DMS79 (cell line): ENCODE data around the gene BPNT1.
A peak's percentile ranks its signal among the peaks of the same experiment; 100 is the strongest.
"Not testable (repeated sequence)": the region's sequence is repeated elsewhere in the genome, so short reads cannot be mapped to it uniquely, and the experiment has no call there.

Experiments used
- DNase-seq: peaks from one replicate; lab custom pipeline; 2025; lab: John Stamatoyannopoulos, UW

The BPNT1 gene, protein sequence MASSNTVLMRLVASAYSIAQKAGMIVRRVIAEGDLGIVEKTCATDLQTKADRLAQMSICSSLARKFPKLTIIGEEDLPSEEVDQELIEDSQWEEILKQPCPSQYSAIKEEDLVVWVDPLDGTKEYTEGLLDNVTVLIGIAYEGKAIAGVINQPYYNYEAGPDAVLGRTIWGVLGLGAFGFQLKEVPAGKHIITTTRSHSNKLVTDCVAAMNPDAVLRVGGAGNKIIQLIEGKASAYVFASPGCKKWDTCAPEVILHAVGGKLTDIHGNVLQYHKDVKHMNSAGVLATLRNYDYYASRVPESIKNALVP

DNA sequence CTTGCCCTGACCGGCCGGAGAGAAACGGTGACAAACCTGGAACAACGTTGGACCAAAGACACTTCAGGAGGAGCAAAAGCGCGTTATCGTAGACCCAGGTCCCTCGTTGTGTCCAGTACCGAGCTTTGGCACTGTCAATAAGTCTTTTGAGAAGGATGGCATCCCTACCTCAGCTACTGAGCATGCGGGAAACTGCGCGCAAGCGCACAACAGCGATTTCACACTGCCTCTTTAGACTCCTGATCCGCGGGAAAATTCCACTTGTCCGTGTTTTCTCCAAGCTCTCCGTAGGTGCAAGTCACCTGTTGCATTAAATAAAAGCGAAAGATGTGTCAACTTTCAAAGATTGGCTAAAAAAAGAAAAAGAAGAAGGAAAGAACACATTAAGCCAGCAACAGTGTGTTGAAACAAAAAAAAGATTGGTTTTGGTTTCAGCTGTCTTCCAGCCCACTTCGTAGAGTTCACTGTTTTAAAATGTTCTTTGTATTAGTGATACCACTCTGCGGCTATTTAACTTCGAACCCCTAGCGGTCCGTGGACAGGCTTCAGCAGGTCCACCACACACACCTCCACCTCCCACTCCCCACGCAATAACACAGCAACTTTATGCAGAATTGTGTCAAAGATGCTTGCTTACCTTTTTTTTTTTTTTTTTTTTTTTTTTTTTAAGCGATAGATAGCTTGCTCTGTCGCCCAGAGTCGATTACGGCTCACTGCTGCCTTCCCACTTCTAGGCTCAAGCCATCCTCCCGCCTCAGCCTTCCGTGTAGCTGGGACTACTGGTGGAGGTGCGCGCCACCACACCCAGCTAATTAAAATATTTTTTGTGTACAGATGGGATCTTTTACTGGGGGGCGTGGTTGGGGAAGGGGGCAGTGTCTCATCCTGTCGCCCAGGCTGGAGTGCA lies at the start of gene BPNT1:
Gene BPNT1, minus strand, starts transcription at position 139 of the 907 bp plus-strand sequence. CDS start 9,942 bp downstream, outside the sequence.
- peak; percentile 88 for DNase-seq

DNA sequence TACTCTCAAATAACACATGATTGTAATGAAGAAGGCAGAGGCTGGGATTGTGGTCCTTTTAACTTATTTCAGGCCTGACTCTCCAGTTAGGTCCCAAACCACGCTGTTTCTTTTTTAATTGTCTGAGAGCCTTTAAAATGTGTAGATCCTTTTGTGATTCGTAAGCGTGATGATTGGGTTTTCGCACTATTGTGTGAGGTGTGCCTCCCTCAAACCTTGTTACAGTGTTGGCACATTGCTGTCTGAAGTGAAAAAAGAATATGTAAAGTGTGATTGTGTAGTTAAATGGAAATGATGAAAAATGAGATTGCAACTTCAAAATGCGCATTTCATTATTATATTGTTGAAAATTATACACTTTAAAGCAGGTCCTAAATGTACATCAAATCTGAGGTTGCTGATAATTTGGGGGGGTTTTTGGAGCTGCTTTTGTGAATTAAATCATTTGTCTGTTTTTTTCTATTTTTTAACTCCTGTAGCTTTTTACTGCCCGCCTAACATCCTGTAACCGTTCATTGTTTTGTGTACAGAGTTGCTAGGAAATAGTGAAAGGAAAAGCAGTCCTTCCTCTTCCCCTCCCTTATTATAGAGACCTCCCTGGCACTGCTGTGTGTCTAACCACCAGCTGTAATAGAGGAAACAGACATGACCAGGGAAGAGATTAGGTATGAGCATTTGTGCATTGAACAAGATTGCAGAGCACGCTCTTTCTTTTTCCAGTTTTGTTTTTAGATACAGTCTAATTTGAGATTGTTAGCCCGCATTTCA lies 47.6 kb upstream of the BPNT1 start:
- no peak for DNase-seq

DNA sequence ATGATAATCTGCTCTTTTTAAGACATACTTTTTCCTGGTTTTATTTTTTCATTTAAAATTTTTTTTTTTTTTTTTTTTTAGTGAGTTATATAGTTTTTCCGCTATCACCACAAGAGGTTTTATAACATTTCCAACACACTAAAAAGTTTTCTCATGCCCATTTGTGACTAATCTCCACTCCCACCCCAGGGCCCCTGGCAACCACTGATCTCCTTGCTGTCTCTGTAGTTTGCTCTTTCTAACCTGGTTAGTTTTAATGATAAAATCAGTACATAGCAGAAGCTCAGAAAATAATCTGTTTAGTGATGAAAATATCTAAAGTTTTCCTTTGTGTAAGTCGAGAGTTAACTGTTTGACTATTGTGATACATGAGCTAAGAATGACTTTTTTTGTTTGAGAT lies 46.2 kb upstream of the BPNT1 start:
- no peak for DNase-seq

DNA sequence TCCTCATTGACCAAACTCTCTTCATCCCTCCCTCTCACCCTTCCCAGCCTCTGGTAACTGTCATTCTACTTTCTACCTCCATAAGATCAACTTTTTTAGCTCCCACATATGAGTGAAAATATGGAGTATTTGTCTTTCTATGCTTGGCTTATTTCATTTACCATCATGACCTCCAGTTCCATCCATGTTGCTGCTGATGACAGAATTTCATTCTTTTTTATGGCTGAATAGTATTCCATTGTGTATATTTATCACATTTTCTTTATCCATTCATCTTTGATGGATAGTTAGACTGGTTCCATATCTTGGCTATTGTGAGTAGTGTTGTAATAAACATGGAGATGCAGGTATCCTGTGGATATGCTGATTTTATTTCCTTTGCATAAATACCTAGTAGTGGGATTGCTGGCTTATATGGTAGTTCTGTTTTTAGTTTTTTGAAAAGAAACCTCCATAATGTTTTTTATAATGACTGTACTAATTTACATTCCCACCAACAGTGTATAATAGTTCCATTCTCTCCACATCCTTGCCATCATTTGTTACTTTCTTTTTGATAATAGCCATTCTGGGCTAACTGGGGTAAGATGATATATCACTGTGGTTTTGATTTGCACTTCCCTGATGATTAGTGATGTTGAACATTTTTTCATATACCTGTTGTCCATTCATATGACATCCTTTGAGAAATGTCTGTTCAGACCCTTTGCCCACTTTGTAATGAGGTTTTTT lies 40.1 kb upstream of the BPNT1 start:
- DNase-seq = no peak

DNA sequence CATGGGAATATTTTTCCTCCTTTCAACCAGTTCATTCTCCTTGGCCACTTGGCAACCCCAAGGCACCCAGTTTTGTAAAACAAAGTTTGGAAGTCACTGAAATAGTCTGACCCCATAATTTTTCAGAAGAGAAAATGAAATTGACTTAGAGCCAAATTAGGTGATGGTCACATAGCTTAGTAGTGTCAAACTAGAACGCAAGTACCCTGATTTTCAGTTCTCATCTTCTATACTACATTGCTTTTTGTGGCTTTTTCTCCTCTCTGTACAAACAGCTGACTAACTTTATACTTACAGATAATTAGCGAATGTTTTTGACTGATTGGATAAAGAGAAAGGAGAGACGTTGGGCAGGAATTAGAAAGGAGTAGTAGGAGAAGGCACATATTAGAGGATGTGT lies 37.5 kb upstream of the BPNT1 start:
- no peak for DNase-seq

DNA sequence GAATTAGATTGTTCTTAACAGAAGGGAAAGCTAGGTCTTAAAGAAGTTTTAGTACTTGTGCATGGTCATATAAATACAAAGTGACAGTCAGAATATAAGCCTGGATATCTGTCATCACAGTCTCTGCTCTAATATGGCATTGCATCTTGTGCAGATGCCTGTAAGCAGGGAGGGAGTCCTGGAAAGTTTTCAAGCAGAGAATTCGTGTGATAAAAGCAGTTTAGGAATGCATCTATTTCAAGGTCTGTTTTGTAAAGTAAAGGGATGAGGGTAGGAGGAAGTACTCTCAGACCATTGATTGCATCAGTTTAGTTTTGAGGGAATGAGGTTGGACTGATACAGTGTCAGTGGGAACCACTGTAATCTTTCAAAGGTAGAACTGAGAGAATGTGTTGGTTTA lies 35.0 kb upstream of the BPNT1 start:
- no peak for DNase-seq

DNA sequence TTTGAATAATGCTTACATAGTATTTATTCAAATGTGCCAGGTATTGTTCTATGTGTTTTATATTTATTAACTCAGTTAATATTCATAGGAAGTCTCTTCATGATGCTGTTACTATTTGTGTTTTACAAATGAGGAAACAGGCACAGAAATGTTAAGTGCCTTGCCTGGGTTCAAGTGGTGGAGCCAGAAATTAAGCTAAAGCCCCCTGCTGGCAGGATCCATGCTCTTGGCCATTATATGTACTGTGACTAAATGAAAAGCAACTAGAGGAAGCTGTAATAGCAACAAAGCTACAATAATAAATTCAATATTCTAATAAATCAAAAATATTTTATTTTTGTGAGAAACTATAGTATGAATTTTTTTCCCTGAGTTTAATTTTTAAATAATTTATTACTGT lies 34.3 kb upstream of the BPNT1 start:
- DNase-seq = no peak

DNA sequence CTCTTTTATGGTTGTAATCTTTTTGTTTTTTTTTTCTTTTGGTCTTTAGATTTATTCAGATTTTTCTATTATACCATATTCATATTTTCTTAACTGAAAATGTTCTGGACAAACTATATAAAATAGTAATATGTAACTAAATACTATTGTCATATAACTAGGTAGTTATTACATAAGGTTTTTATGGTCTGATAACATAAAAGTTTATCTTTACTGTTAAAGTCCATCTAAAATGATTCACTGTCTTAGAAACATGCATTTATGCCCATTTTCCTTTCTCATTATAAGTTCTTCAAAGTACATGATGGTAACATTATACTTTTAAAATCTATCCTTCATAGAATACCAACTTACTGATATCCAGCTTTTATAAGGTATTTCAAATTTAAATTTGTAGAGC lies 33.5 kb upstream of the BPNT1 start:
- DNase-seq = no peak

DNA sequence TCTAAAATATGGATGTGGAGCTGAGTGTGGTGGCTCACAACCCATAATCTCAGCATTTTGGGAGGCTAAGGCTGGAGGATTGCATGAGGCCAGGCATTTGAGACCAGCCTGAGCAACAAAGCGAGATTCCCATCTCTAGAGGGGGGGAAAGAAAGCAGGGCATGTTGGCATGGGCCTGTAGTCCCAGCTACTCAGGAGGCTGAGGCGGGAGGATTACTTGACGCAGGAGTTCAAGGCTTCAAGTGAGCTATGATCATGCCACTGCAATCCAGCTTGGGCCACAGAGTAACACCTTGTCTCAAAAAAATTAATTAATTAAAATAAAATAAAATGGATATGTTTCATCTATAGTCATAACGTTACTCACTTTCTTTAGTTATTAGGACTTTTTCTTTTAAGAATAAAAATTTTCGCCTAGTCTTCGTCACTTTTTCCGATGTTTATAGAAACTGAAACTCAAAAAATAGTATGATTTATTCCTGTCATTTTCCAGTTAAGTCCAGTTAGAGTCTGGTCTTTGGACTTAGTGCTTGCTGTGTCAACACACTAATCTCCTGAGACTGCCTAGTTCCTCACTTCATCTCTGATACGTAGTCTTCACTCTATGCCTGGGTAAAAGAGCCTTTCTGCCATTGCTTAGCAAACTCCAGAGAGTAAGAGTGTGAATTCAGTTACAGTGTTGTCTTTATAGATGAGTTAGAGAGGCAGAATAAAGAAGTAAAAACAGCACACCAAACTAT lies 32.4 kb upstream of the BPNT1 start:
- DNase-seq = no peak

DNA sequence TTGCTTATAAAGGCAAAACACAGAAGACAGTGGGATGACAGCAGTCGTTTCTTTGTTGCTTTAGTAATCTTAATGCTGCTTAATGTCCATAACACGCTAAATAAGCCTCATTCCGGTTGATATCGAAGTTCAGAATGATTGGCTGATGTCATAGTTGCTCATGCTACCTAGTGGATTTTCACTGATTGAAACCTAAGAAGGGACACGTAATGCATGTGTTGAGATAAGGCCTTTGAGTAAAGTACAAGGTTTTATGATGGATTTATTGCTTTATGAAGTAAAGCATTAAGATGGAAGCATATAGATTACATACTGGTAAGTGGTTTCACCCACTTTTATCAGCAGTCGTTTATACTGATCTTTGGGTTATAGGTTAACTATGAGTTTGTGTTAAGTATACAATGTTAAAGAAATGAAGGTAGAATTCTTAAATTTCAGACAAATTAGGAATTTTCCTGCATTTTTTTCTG lies 29.5 kb upstream of the BPNT1 start:
- no peak for DNase-seq

DNA sequence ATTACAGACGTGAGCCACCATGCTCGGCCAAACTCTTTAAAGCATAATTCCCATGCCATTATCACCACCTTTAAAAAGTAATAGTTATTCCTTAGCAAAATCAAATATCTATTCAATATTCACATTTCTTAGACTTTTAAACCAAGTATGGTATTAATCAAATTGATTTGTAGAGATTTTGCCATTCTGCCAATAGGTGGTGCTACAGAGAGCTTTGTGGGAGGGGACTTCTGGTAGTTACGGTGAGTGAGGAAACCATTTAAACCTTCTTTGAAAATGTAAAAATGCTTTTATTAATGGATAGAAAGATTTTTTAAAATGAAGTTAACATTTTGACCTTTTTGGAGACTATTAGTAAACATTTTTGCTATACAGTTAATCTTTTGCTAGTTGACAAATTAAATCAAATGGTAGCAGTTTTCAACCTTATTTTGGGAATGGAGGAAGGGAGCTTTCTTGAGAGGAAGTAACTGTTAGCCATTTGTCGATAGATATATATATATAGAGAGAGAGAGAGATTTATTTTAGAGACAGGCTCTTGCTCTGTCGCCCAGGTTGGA lies 23.6 kb upstream of the BPNT1 start:
- DNase-seq = no peak

DNA sequence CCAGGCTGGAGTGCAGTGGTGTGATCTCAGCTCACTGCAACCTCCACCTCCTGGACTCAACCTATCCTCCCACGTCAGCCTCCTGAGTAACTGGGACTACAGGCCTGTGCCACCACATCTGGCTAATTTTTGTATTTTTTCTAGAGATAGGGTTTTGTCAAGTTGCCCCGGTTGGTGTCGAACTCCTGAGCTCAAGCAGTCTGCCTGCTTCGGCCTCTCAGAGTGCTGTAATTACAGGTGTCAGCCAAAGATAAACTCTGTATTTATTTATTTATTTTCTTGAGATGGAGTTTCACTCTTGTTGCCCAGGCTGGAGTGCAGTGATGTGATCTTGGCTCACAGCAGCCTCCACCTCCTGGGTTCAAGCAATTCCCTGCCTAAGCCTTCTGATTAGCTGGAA lies 23.0 kb upstream of the BPNT1 start:
- DNase-seq = not testable (repeated sequence)

DNA sequence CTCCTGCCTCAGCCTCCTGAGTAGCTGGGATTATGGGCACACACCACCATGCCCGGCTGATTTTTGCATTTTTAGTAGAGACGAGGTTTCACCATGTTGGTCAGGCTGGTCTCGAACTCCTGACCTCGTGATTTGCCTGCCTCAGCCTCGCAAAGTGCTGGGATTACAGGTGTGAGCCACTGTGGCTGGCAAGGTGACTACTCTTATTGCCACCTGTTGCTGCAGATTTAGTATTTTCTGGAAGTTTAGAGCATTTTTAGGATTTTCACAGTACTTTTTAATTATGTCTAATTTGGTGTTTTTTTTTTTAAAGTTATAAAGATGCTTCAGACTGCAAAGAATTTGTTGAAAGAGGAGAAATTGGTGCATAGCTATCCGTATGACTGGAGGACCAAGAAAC lies 20.9 kb upstream of the BPNT1 start:
- not testable (repeated sequence) for DNase-seq

DNA sequence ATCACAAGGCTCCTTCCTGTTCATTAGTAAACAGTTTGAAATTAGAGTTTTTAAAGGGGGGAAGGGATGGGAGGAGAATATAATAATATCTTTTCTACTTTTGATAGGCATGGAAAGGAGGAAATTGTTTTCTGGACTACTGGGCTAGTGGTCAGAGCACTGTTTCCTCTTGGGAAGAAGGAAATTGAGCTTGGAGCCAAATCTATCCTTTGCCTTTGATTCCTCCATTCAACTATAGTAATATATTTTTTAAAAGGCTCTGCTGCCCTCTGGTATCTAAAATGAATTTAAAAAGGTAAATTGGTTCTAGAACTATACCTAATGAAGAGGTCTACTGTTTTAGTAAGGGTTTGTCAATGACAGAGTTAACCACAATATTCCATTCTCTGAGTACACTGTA lies 10.2 kb upstream of the BPNT1 start:
- DNase-seq = no peak

DNA sequence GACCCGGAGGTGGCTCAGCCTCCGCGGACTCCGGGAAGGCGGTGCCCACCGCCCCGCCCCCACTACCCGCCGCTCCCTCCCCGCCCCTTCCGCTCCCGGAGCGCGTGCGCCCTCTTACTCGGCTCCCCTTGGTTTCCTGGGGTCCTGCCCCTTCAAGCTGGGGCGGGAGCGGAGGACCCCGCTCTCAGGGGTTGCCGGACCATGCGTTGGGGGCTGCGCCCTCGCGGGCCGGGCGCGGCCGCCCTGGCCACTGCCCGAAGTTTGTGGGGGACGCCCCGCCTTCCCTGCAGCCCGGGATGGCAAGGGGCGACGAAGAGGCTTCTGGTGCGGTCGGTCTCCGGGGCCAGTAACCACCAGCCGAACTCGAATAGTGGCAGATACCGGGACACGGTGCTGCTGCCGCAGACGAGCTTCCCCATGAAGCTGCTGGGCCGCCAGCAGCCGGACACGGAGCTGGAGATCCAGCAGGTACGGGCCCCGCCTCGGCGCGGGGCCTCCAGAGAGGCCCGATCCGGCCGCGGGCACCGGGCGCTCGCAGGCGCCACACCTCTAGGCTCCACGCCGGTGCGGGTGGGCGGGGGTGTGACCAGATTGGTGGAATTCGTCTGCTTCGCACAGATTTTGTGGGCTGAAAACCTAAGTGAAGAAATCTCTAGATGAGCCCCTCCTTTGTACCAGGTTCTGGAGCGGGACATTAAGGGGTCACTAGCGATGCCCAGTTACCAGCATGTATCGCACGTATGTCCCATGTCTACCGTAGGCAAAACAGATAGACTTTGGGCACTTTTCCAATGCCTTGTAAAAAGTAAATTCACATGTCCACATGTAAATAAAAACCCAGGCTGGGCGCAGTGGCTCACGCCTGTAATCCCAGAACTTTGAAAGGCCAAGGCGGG lies 4.7 kb upstream of the BPNT1 start, which contains the start of gene IARS2:
Gene IARS2, plus strand, starts transcription at position 117 of the 896 bp plus-strand sequence. Its CDS starts 85 bp downstream, at position 202.
- DNase-seq = peak; percentile 78

DNA sequence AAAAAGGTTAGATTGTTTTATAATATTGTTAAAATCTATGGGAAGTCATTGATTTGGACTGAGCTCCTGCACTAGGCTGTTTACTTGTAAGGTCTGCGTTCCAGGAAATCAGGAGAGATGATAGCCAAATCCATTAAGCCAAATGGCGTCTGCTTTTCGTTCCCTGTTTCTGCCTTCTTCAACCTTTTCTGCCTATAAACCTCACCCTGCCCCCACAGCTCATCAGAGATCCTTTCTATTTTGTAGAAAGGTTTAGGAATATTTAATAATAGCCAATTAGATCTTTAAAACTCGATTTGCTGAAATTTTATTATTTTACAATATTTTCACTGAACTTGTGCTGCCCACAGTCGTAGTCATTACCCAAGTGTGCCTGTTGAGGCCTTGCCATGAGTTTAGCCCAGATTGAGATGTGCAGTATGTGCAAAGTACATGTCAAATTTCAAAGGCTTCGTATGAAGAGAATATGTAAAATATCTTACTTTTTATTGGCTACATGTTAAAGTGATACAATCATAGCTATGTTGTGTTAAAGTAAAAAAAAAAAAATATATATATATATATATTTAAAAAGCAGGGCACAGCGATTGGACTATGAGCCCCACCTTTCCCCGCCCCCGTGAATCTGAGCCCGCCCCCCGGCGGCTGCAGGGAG lies 3.9 kb upstream of the BPNT1 start:
- no peak for DNase-seq

DNA sequence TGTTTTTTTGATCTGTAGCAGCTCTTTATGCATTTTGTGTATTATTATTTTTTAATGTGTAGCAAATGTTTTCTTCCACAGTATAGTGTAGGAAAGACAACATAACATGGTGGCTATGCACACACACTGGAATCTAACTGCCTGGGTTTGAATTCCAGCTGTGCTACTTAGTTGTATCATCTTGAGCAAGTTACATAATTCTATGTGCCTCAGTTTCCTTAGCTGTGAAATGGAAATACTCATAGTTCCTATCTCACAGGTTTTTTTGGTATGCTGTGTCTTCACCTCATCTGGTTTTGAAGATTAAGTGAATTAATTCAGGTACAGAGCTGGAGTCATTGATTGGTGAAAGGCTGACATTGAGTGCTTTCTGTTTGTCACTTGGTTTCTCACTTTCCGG lies 3.1 kb upstream of the BPNT1 start:
- DNase-seq = no peak

DNA sequence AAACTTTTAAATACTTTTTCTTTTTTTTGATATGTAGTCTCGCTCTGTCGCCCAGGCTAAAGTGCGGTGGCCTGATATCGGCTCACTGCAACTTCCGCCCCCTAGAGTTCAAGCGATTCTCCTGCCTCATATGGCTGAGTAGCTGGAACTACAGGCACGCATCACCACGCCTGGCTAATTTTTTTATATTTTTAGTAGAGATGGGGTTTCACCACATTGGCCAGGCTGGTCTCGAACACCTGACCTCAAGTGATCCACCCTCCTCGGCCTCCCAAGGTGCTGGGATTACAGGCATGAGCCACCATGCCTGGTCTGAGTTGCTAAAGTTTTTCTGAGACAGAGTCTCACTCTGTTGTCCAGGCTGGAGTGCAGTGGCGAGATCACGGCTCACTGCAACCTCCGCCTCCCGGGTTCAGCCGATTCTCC lies 3.3 kb downstream of the BPNT1 start:
- not testable (repeated sequence) for DNase-seq

DNA sequence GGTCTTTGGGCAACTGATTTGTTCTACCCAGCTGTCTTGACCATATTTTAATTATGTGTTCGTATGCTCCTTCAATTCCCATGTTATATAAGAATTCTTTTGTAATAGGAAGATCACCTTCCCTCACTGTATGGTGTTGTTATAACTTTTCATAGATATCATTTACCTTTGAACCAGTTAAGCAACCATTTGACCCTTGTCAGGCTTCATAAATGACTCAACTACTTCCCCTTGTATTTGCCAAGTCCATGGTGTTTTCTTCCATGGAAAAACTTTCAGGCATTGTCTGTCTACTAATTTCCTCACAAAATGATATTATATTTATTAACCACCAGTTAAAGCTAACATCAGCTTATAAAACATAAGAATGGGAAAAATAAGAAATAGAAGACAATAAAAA lies 5.1 kb downstream of the BPNT1 start:
- no peak for DNase-seq
